ENCODE data around the gene OSBPL6.

The OSBPL6 gene

GRCh38 chr2:178450774-178451525, 256.6 kb downstream of the OSBPL6 start, which contains the start of the genes PJVK and PRKRA:
PJVK (plus strand) TSS chr2:178451378; CDS start chr2:178453410, 2,032 bp downstream.
PRKRA (minus strand) TSS chr2:178451175; CDS start chr2:178451030, 145 bp downstream.
- DNase-seq, result peak; percentile 91

GRCh38 chr2:178452334-178452733, 258.0 kb downstream of the OSBPL6 start:
- no peak for DNase-seq
